ENCODE measurements around the gene SCG2. TPM values are rescaled to one million over a fixed set of nuclear protein-coding genes. Genes with fewer than 3 reads are reported as not detected.
"Not testable (repeated sequence)": the region's sequence is repeated elsewhere in the genome, so short reads cannot be mapped to it uniquely, and the experiment has no call there.

Gene SCG2
- total and polyA plus RNA-seq, 7 experiments from 2014 or later = 0.12 TPM; not detected in 6

DNA sequence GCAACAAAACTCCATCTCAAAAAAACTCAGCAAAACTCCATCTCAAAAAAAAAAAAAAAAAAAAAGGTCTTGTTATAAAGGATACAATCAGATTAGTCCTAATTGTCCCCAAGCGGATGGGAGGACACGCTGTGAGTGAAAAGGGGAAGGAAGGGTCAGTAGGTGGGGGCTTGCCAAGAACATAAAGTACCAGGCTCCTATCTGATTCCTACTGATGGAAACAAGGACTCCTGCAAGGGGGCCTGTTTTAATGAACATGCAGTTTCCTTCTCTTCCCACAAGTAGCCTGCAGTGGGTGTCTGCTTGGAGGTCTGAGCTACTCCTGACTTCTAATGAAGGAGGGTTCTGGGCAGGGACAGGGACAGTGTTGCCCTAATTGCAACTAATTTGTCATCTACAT is 7.9 kb downstream of the SCG2 start:
- H3K36me3 Mint-ChIP-seq = peaks cover 0 to 5% (median 0%) of the 10 kb centered on the region in 5 donors
- peaks cover 0 to 7% (median 5%) of the 10 kb centered on the region in 5 donors for H3K27me3 Mint-ChIP-seq
- peaks cover 0 to 6% (median 3%) of the 10 kb centered on the region in 11 donors for H3K9me3 Mint-ChIP-seq
- no peak overlapping the region for H3K4me3 ChIP-seq (ENCODE audit: low read length)
- CTCF ChIA-PET = no interaction called here
- no peaks in the 10 kb centered on the region for H3K4me1 Mint-ChIP-seq
- intact Hi-C loops (cut with micrococcal nuclease) = no loop called here
- no peaks in the 10 kb centered on the region for H3K27me3 ChIP-seq (ENCODE audit: control insufficient read depth in 2 of 2, insufficient read depth in 2 of 2, low read length in 2 of 2)
- POLR2A ChIA-PET = no interaction called here
- H3K27ac ChIP-seq (ENCODE audit: low read depth, low read length) = no peak overlapping the region
- no peaks in the 10 kb centered on the region for H3K4me1 ChIP-seq (ENCODE audit: control insufficient read depth in 2 of 2, insufficient read depth in 2 of 2, low read length in 2 of 2)
- no peak overlapping the region for H3K4me3 Mint-ChIP-seq
- DNase-seq (no peak), ATAC-seq (no peak)
- no peaks in the 10 kb centered on the region for H3K9me3 ChIP-seq (ENCODE audit: control insufficient read depth in 2 of 3, low read length in 3 of 3)
- no peaks in the 10 kb centered on the region for H3K36me3 ChIP-seq (ENCODE audit: control insufficient read depth in 2 of 3, insufficient read depth in 3 of 3, low read length in 3 of 3)
- H3K27ac Mint-ChIP-seq = no peak overlapping the region

GRCh38 chr2:223592689-223593088 is 9.5 kb downstream of the SCG2 start:
- DNase-seq; H3K9me3 ChIP-seq (ENCODE audit: control insufficient read depth in 2 of 3, low read length in 3 of 3); H3K36me3 ChIP-seq (ENCODE audit: control insufficient read depth in 2 of 3, insufficient read depth in 3 of 3, low read length in 3 of 3); H3K27ac ChIP-seq (ENCODE audit: low read depth, low read length); CTCF ChIA-PET; H3K4me3 ChIP-seq (ENCODE audit: low read length); H3K27me3 ChIP-seq (ENCODE audit: control insufficient read depth in 2 of 2, insufficient read depth in 2 of 2, low read length in 2 of 2); H3K9me3 Mint-ChIP-seq; H3K4me3 Mint-ChIP-seq; intact Hi-C loops (cut with micrococcal nuclease); POLR2A ChIA-PET; H3K4me1 Mint-ChIP-seq; H3K36me3 Mint-ChIP-seq; H3K27ac Mint-ChIP-seq; ATAC-seq; H3K27me3 Mint-ChIP-seq; H3K4me1 ChIP-seq (ENCODE audit: control insufficient read depth in 2 of 2, insufficient read depth in 2 of 2, low read length in 2 of 2): not testable (repeated sequence)

GRCh38 chr2:223591596-223591995 is 10.6 kb downstream of the SCG2 start:
- ATAC-seq (no peak), DNase-seq (no peak)
- H3K4me3 Mint-ChIP-seq = no peak overlapping the region
- Histone ChIP-seq H3K27ac (ENCODE audit: low read depth, low read length) (no peak overlapping the region), H3K4me1 (ENCODE audit: control insufficient read depth in 2 of 2, insufficient read depth in 2 of 2, low read length in 2 of 2) (no peaks in the 10 kb centered on the region), H3K9me3 (ENCODE audit: control insufficient read depth in 2 of 3, low read length in 3 of 3) (no peaks in the 10 kb centered on the region), H3K27me3 (ENCODE audit: control insufficient read depth in 2 of 2, insufficient read depth in 2 of 2, low read length in 2 of 2) (no peaks in the 10 kb centered on the region), H3K36me3 (ENCODE audit: control insufficient read depth in 2 of 3, insufficient read depth in 3 of 3, low read length in 3 of 3) (no peaks in the 10 kb centered on the region), H3K4me3 (ENCODE audit: low read length) (no peak overlapping the region)
- peaks cover 0 to 5% (median 0%) of the 10 kb centered on the region in 5 donors for H3K27me3 Mint-ChIP-seq
- no peaks in the 10 kb centered on the region for H3K36me3 Mint-ChIP-seq
- no peak overlapping the region for H3K27ac Mint-ChIP-seq
- CTCF ChIA-PET = no interaction called here
- H3K4me1 Mint-ChIP-seq = no peaks in the 10 kb centered on the region
- intact Hi-C loops (cut with micrococcal nuclease) = no loop called here
- POLR2A ChIA-PET = no interaction called here
- H3K9me3 Mint-ChIP-seq = peaks cover 0 to 6% (median 0%) of the 10 kb centered on the region in 11 donors

GRCh38 chr2:223590964-223591363 is 11.2 kb downstream of the SCG2 start:
- Mint-ChIP-seq H3K27me3 (peaks cover 0 to 6% (median 0%) of the 10 kb centered on the region in 5 donors), H3K4me1 (no peaks in the 10 kb centered on the region), H3K4me3 (no peak overlapping the region), H3K36me3 (no peaks in the 10 kb centered on the region), H3K9me3 (peaks cover 0 to 6% (median 0%) of the 10 kb centered on the region in 11 donors), H3K27ac (no peak overlapping the region)
- DNase-seq (no peak), ATAC-seq (no peak)
- Histone ChIP-seq H3K9me3 (ENCODE audit: control insufficient read depth in 2 of 3, low read length in 3 of 3) (no peaks in the 10 kb centered on the region), H3K27me3 (ENCODE audit: control insufficient read depth in 2 of 2, insufficient read depth in 2 of 2, low read length in 2 of 2) (no peaks in the 10 kb centered on the region), H3K4me1 (ENCODE audit: control insufficient read depth in 2 of 2, insufficient read depth in 2 of 2, low read length in 2 of 2) (no peaks in the 10 kb centered on the region), H3K36me3 (ENCODE audit: control insufficient read depth in 2 of 3, insufficient read depth in 3 of 3, low read length in 3 of 3) (no peaks in the 10 kb centered on the region), H3K27ac (ENCODE audit: low read depth, low read length) (no peak overlapping the region), H3K4me3 (ENCODE audit: low read length) (no peak overlapping the region)
- ChIA-PET CTCF (no interaction called here), POLR2A (no interaction called here)
- intact Hi-C loops (cut with micrococcal nuclease) = no loop called here

GRCh38 chr2:223589901-223590300 is 12.3 kb downstream of the SCG2 start:
- H3K4me1 Mint-ChIP-seq = no peaks in the 10 kb centered on the region

DNA sequence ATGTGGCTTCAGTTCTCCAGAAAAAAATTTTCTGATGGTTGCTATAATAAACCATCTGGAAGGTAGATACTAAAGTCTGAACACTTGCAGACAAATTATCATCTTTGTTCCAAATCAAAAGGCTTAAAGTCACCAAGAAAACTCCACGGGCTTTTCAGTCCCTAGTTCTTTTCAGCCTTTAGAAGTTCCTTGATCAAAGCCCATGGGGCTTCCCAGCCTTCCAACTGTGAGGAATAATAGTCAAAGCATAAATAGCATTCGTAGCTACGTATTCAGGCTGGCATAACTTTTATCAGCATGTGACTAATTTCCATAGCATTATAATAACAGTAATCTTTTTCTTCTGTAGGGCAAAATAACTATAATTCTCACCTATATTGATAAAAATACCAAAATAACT is 13.9 kb downstream of the SCG2 start:
- H3K4me3 Mint-ChIP-seq = no peak overlapping the region
- intact Hi-C loops (cut with micrococcal nuclease) = no loop called here
- POLR2A ChIA-PET = no interaction called here
- Histone ChIP-seq H3K9me3 (ENCODE audit: control insufficient read depth in 2 of 3, low read length in 3 of 3) (no peaks in the 10 kb centered on the region), H3K27me3 (ENCODE audit: control insufficient read depth in 2 of 2, insufficient read depth in 2 of 2, low read length in 2 of 2) (no peaks in the 10 kb centered on the region), H3K36me3 (ENCODE audit: control insufficient read depth in 2 of 3, insufficient read depth in 3 of 3, low read length in 3 of 3) (no peaks in the 10 kb centered on the region), H3K27ac (ENCODE audit: low read depth, low read length) (no peak overlapping the region), H3K4me1 (ENCODE audit: control insufficient read depth in 2 of 2, insufficient read depth in 2 of 2, low read length in 2 of 2) (no peaks in the 10 kb centered on the region), H3K4me3 (ENCODE audit: low read length) (no peak overlapping the region)
- peaks cover 0 to 6% (median 1%) of the 10 kb centered on the region in 11 donors for H3K9me3 Mint-ChIP-seq
- no peak for ATAC-seq
- H3K4me1 Mint-ChIP-seq = no peaks in the 10 kb centered on the region
- H3K27ac Mint-ChIP-seq = no peak overlapping the region
- no peaks in the 10 kb centered on the region for H3K36me3 Mint-ChIP-seq
- CTCF ChIA-PET = no interaction called here
- H3K27me3 Mint-ChIP-seq = peaks cover 0 to 6% (median 5%) of the 10 kb centered on the region in 5 donors
- DNase-seq = no peak

More at GRCh38 chr2:223589901-223590300, 12.3 kb downstream of the SCG2 start:
- Histone ChIP-seq H3K9me3 (ENCODE audit: control insufficient read depth in 2 of 3, low read length in 3 of 3) (no peaks in the 10 kb centered on the region), H3K36me3 (ENCODE audit: control insufficient read depth in 2 of 3, insufficient read depth in 3 of 3, low read length in 3 of 3) (no peaks in the 10 kb centered on the region), H3K27ac (ENCODE audit: low read depth, low read length) (no peak overlapping the region), H3K27me3 (ENCODE audit: control insufficient read depth in 2 of 2, insufficient read depth in 2 of 2, low read length in 2 of 2) (no peaks in the 10 kb centered on the region), H3K4me1 (ENCODE audit: control insufficient read depth in 2 of 2, insufficient read depth in 2 of 2, low read length in 2 of 2) (no peaks in the 10 kb centered on the region), H3K4me3 (ENCODE audit: low read length) (no peak overlapping the region)
- ATAC-seq = no peak
- H3K36me3 Mint-ChIP-seq = no peaks in the 10 kb centered on the region
- H3K27ac Mint-ChIP-seq = no peak overlapping the region
- intact Hi-C loops (cut with micrococcal nuclease) = no loop called here
- H3K4me3 Mint-ChIP-seq = no peak overlapping the region
- no peak for DNase-seq
- ChIA-PET CTCF (no interaction called here), POLR2A (no interaction called here)
- H3K27me3 Mint-ChIP-seq = peaks cover 0 to 6% (median 0%) of the 10 kb centered on the region in 5 donors
- H3K9me3 Mint-ChIP-seq = peaks cover 0 to 6% (median 0%) of the 10 kb centered on the region in 11 donors

- ChIA-PET POLR2A (interaction anchor here (0.6 kb wide), 1 partner anchor 17 kb away, joined by 4 read pairs; no protein-coding TSS in a partner anchor), CTCF (no interaction called here)
- Mint-ChIP-seq H3K36me3 (no peaks in the 10 kb centered on the region), H3K4me3 (no peak overlapping the region), H3K27ac (no peak overlapping the region), H3K9me3 (peaks cover 0 to 1% (median 0%) of the 10 kb centered on the region in 11 donors), H3K27me3 (peaks cover 0 to 8% (median 3%) of the 10 kb centered on the region in 5 donors), H3K4me1 (no peaks in the 10 kb centered on the region)
- Histone ChIP-seq H3K4me1 (ENCODE audit: control insufficient read depth in 2 of 2, insufficient read depth in 2 of 2, low read length in 2 of 2) (no peaks in the 10 kb centered on the region), H3K27me3 (ENCODE audit: control insufficient read depth in 2 of 2, insufficient read depth in 2 of 2, low read length in 2 of 2) (no peaks in the 10 kb centered on the region), H3K36me3 (ENCODE audit: control insufficient read depth in 2 of 3, insufficient read depth in 3 of 3, low read length in 3 of 3) (no peaks in the 10 kb centered on the region), H3K9me3 (ENCODE audit: control insufficient read depth in 2 of 3, low read length in 3 of 3) (no peaks in the 10 kb centered on the region), H3K4me3 (ENCODE audit: low read length) (no peak overlapping the region), H3K27ac (ENCODE audit: low read depth, low read length) (no peak overlapping the region)
- ATAC-seq (no peak), DNase-seq (no peak)
- intact Hi-C loops (cut with micrococcal nuclease) = no loop called here
Measured at GRCh38 chr2:223587301-223587700, 14.9 kb downstream of the SCG2 start.

All from naive thymus-derived CD4-positive, alpha-beta T cell (primary cell).